ENCODE results near the gene RNGTT.
"Not testable (repeated sequence)": the region's sequence is repeated elsewhere in the genome, so short reads cannot be mapped to it uniquely, and the experiment has no call there.

Gene RNGTT

GRCh38 chr6:88804701-88805100 lies 158.7 kb downstream of the RNGTT start:
- peaks cover 5 to 10% of the 10 kb centered on the region in 2 donors for H3K9me3 ChIP-seq (ENCODE audit: control insufficient read depth in 1 of 2, low read length in 2 of 2)
- H3K36me3 ChIP-seq (ENCODE audit: control insufficient read depth in 1 of 2, insufficient read depth in 2 of 2, low read length in 2 of 2): peaks cover 0 to 7% of the 10 kb centered on the region in 2 donors
- no peaks in the 10 kb centered on the region for H3K27me3 ChIP-seq (ENCODE audit: control insufficient read depth in 1 of 2, insufficient read depth in 2 of 2, low read length in 2 of 2)
- H3K4me3 ChIP-seq (ENCODE audit: low read depth in 1 of 2, low read length in 2 of 2): no peak overlapping the region
- H3K4me1 ChIP-seq (ENCODE audit: control insufficient read depth in 1 of 2, insufficient read depth in 2 of 2, low read length in 2 of 2): no peaks in the 10 kb centered on the region
- H3K27ac ChIP-seq (ENCODE audit: low read depth, low read length): no peak overlapping the region
- no peak overlapping the region for H3K9ac ChIP-seq (ENCODE audit: low read depth in 1 of 2, low read length in 2 of 2)

GRCh38 chr6:88785478-88785877 lies 177.9 kb downstream of the RNGTT start:
- no peaks in the 10 kb centered on the region for H3K9me3 ChIP-seq (ENCODE audit: control insufficient read depth in 1 of 2, low read length in 2 of 2)
- no peaks in the 10 kb centered on the region for H3K4me1 ChIP-seq (ENCODE audit: control insufficient read depth in 1 of 2, insufficient read depth in 2 of 2, low read length in 2 of 2)
- no peak overlapping the region for H3K4me3 ChIP-seq (ENCODE audit: low read depth in 1 of 2, low read length in 2 of 2)
- H3K9ac ChIP-seq (ENCODE audit: low read depth in 1 of 2, low read length in 2 of 2): no peak overlapping the region
- H3K27ac ChIP-seq (ENCODE audit: low read depth, low read length): no peak overlapping the region
- H3K27me3 ChIP-seq (ENCODE audit: control insufficient read depth in 1 of 2, insufficient read depth in 2 of 2, low read length in 2 of 2): no peaks in the 10 kb centered on the region
- H3K36me3 ChIP-seq (ENCODE audit: control insufficient read depth in 1 of 2, insufficient read depth in 2 of 2, low read length in 2 of 2): no peaks in the 10 kb centered on the region

GRCh38 chr6:88780714-88781389 lies 182.6 kb downstream of the RNGTT start:
- Histone ChIP-seq H3K4me3 (ENCODE audit: low read depth in 1 of 2, low read length in 2 of 2) (no peak overlapping the region), H3K4me1 (ENCODE audit: control insufficient read depth in 1 of 2, insufficient read depth in 2 of 2, low read length in 2 of 2) (no peaks in the 10 kb centered on the region), H3K27ac (ENCODE audit: low read depth, low read length) (no peak overlapping the region), H3K9ac (ENCODE audit: low read depth in 1 of 2, low read length in 2 of 2) (no peak overlapping the region), H3K27me3 (ENCODE audit: control insufficient read depth in 1 of 2, insufficient read depth in 2 of 2, low read length in 2 of 2) (no peaks in the 10 kb centered on the region), H3K9me3 (ENCODE audit: control insufficient read depth in 1 of 2, low read length in 2 of 2) (no peaks in the 10 kb centered on the region), H3K36me3 (ENCODE audit: control insufficient read depth in 1 of 2, insufficient read depth in 2 of 2, low read length in 2 of 2) (no peaks in the 10 kb centered on the region)

GRCh38 chr6:88775866-88776571 lies 187.4 kb downstream of the RNGTT start:
- no peaks in the 10 kb centered on the region for H3K36me3 ChIP-seq (ENCODE audit: control insufficient read depth in 1 of 2, insufficient read depth in 2 of 2, low read length in 2 of 2)
- H3K4me1 ChIP-seq (ENCODE audit: control insufficient read depth in 1 of 2, insufficient read depth in 2 of 2, low read length in 2 of 2): no peaks in the 10 kb centered on the region
- no peaks in the 10 kb centered on the region for H3K9me3 ChIP-seq (ENCODE audit: control insufficient read depth in 1 of 2, low read length in 2 of 2)
- no peak overlapping the region for H3K9ac ChIP-seq (ENCODE audit: low read depth in 1 of 2, low read length in 2 of 2)
- no peak overlapping the region for H3K27ac ChIP-seq (ENCODE audit: low read depth, low read length)
- no peaks in the 10 kb centered on the region for H3K27me3 ChIP-seq (ENCODE audit: control insufficient read depth in 1 of 2, insufficient read depth in 2 of 2, low read length in 2 of 2)
- H3K4me3 ChIP-seq (ENCODE audit: low read depth in 1 of 2, low read length in 2 of 2): no peak overlapping the region

- not testable (repeated sequence) for H3K4me3 ChIP-seq (ENCODE audit: low read depth in 1 of 2, low read length in 2 of 2); H3K9me3 ChIP-seq (ENCODE audit: control insufficient read depth in 1 of 2, low read length in 2 of 2); H3K9ac ChIP-seq (ENCODE audit: low read depth in 1 of 2, low read length in 2 of 2); H3K36me3 ChIP-seq (ENCODE audit: control insufficient read depth in 1 of 2, insufficient read depth in 2 of 2, low read length in 2 of 2); H3K27ac ChIP-seq (ENCODE audit: low read depth, low read length); H3K4me1 ChIP-seq (ENCODE audit: control insufficient read depth in 1 of 2, insufficient read depth in 2 of 2, low read length in 2 of 2); H3K27me3 ChIP-seq (ENCODE audit: control insufficient read depth in 1 of 2, insufficient read depth in 2 of 2, low read length in 2 of 2)
Measured at GRCh38 chr6:88768114-88768513, 195.3 kb downstream of the RNGTT start.

GRCh38 chr6:88764081-88764480 lies 199.3 kb downstream of the RNGTT start:
- no peaks in the 10 kb centered on the region for H3K4me1 ChIP-seq (ENCODE audit: control insufficient read depth in 1 of 2, insufficient read depth in 2 of 2, low read length in 2 of 2)
- H3K9me3 ChIP-seq (ENCODE audit: control insufficient read depth in 1 of 2, low read length in 2 of 2): no peaks in the 10 kb centered on the region
- H3K36me3 ChIP-seq (ENCODE audit: control insufficient read depth in 1 of 2, insufficient read depth in 2 of 2, low read length in 2 of 2): no peaks in the 10 kb centered on the region
- H3K27me3 ChIP-seq (ENCODE audit: control insufficient read depth in 1 of 2, insufficient read depth in 2 of 2, low read length in 2 of 2): no peaks in the 10 kb centered on the region
- H3K4me3 ChIP-seq (ENCODE audit: low read depth in 1 of 2, low read length in 2 of 2): no peak overlapping the region
- no peak overlapping the region for H3K27ac ChIP-seq (ENCODE audit: low read depth, low read length)
- no peak overlapping the region for H3K9ac ChIP-seq (ENCODE audit: low read depth in 1 of 2, low read length in 2 of 2)

- no peaks in the 10 kb centered on the region for H3K27me3 ChIP-seq (ENCODE audit: control insufficient read depth in 1 of 2, insufficient read depth in 2 of 2, low read length in 2 of 2)
- no peaks in the 10 kb centered on the region for H3K36me3 ChIP-seq (ENCODE audit: control insufficient read depth in 1 of 2, insufficient read depth in 2 of 2, low read length in 2 of 2)
- no peak overlapping the region for H3K9ac ChIP-seq (ENCODE audit: low read depth in 1 of 2, low read length in 2 of 2)
- no peaks in the 10 kb centered on the region for H3K9me3 ChIP-seq (ENCODE audit: control insufficient read depth in 1 of 2, low read length in 2 of 2)
- H3K4me3 ChIP-seq (ENCODE audit: low read depth in 1 of 2, low read length in 2 of 2): no peak overlapping the region
- no peak overlapping the region for H3K27ac ChIP-seq (ENCODE audit: low read depth, low read length)
- no peaks in the 10 kb centered on the region for H3K4me1 ChIP-seq (ENCODE audit: control insufficient read depth in 1 of 2, insufficient read depth in 2 of 2, low read length in 2 of 2)
Measured at GRCh38 chr6:88763160-88763559, 200.3 kb downstream of the RNGTT start.

- H3K4me3 ChIP-seq (ENCODE audit: low read depth in 1 of 2, low read length in 2 of 2): no peak overlapping the region
- no peak overlapping the region for H3K27ac ChIP-seq (ENCODE audit: low read depth, low read length)
- no peak overlapping the region for H3K9ac ChIP-seq (ENCODE audit: low read depth in 1 of 2, low read length in 2 of 2)
- no peaks in the 10 kb centered on the region for H3K4me1 ChIP-seq (ENCODE audit: control insufficient read depth in 1 of 2, insufficient read depth in 2 of 2, low read length in 2 of 2)
- H3K36me3 ChIP-seq (ENCODE audit: control insufficient read depth in 1 of 2, insufficient read depth in 2 of 2, low read length in 2 of 2): no peaks in the 10 kb centered on the region
- H3K27me3 ChIP-seq (ENCODE audit: control insufficient read depth in 1 of 2, insufficient read depth in 2 of 2, low read length in 2 of 2): no peaks in the 10 kb centered on the region
- no peaks in the 10 kb centered on the region for H3K9me3 ChIP-seq (ENCODE audit: control insufficient read depth in 1 of 2, low read length in 2 of 2)
Measured at GRCh38 chr6:88761237-88762031, 202.0 kb downstream of the RNGTT start.

GRCh38 chr6:88760091-88760490 lies 203.3 kb downstream of the RNGTT start:
- no peak overlapping the region for H3K27ac ChIP-seq (ENCODE audit: low read depth, low read length)
- no peaks in the 10 kb centered on the region for H3K36me3 ChIP-seq (ENCODE audit: control insufficient read depth in 1 of 2, insufficient read depth in 2 of 2, low read length in 2 of 2)
- no peaks in the 10 kb centered on the region for H3K4me1 ChIP-seq (ENCODE audit: control insufficient read depth in 1 of 2, insufficient read depth in 2 of 2, low read length in 2 of 2)
- H3K9me3 ChIP-seq (ENCODE audit: control insufficient read depth in 1 of 2, low read length in 2 of 2): no peaks in the 10 kb centered on the region
- H3K4me3 ChIP-seq (ENCODE audit: low read depth in 1 of 2, low read length in 2 of 2): no peak overlapping the region
- H3K27me3 ChIP-seq (ENCODE audit: control insufficient read depth in 1 of 2, insufficient read depth in 2 of 2, low read length in 2 of 2): no peaks in the 10 kb centered on the region
- H3K9ac ChIP-seq (ENCODE audit: low read depth in 1 of 2, low read length in 2 of 2): no peak overlapping the region

- H3K4me3 ChIP-seq (ENCODE audit: low read depth in 1 of 2, low read length in 2 of 2): no peak overlapping the region
- no peak overlapping the region for H3K27ac ChIP-seq (ENCODE audit: low read depth, low read length)
- H3K36me3 ChIP-seq (ENCODE audit: control insufficient read depth in 1 of 2, insufficient read depth in 2 of 2, low read length in 2 of 2): no peaks in the 10 kb centered on the region
- no peaks in the 10 kb centered on the region for H3K27me3 ChIP-seq (ENCODE audit: control insufficient read depth in 1 of 2, insufficient read depth in 2 of 2, low read length in 2 of 2)
- no peaks in the 10 kb centered on the region for H3K9me3 ChIP-seq (ENCODE audit: control insufficient read depth in 1 of 2, low read length in 2 of 2)
- no peak overlapping the region for H3K9ac ChIP-seq (ENCODE audit: low read depth in 1 of 2, low read length in 2 of 2)
- no peaks in the 10 kb centered on the region for H3K4me1 ChIP-seq (ENCODE audit: control insufficient read depth in 1 of 2, insufficient read depth in 2 of 2, low read length in 2 of 2)
Measured at GRCh38 chr6:88750936-88751335, 212.5 kb downstream of the RNGTT start.

Measured in duodenal mucosa (tissue), 2 donors.